Fibroblast of skin of left quadriceps (primary cell): ENCODE measurements around the gene PLEKHA6.
A peak's percentile ranks its signal among the peaks of the same experiment; 100 is the strongest.
"Not testable (repeated sequence)": the region's sequence is repeated elsewhere in the genome, so short reads cannot be mapped to it uniquely, and the experiment has no call there.

ENCODE experiments used
- DNase-seq, 2 experiments: peaks; one replicate each; pipeline ENCODE4 v3.0.0-alpha.2; 2013; ENCODE audit warnings: low read depth in 2 of 2

PLEKHA6 gene

GRCh38 chr1:204338360-204338759 lies 21.4 kb downstream of the PLEKHA6 start:
- no peak for DNase-seq

- DNase-seq: no peak
These were observed 22.1 kb downstream of the PLEKHA6 start for GRCh38 chr1:204337583-204337982.

- DNase-seq: no peak
These were observed 22.7 kb downstream of the PLEKHA6 start for GRCh38 chr1:204337036-204337429.

GRCh38 chr1:204336421-204337035 lies 23.2 kb downstream of the PLEKHA6 start:
- no peak for DNase-seq

GRCh38 chr1:204335533-204335932 lies 24.2 kb downstream of the PLEKHA6 start:
- DNase-seq: no peak

- no peak for DNase-seq
These were observed 24.6 kb downstream of the PLEKHA6 start for GRCh38 chr1:204335085-204335484.

- DNase-seq: no peak
These were observed 25.3 kb downstream of the PLEKHA6 start for GRCh38 chr1:204334455-204334854.

- no peak for DNase-seq
These were observed 26.3 kb downstream of the PLEKHA6 start for GRCh38 chr1:204333427-204333826.

- no peak for DNase-seq
These were observed 27.8 kb downstream of the PLEKHA6 start for GRCh38 chr1:204331847-204332487.

- no peak for DNase-seq
These were observed 28.5 kb downstream of the PLEKHA6 start for GRCh38 chr1:204331275-204331674.

GRCh38 chr1:204327870-204328269 lies 31.9 kb downstream of the PLEKHA6 start:
- not testable (repeated sequence) for DNase-seq

- DNase-seq: no peak
These were observed 32.4 kb downstream of the PLEKHA6 start for GRCh38 chr1:204327359-204327758.

- no peak for DNase-seq
These were observed 32.9 kb downstream of the PLEKHA6 start for GRCh38 chr1:204326771-204327300.

- DNase-seq: no peak
These were observed 33.8 kb downstream of the PLEKHA6 start for GRCh38 chr1:204325944-204326343.

- peak in 1 of 2 experiments; percentile 34 for DNase-seq
These were observed 35.8 kb downstream of the PLEKHA6 start for GRCh38 chr1:204323887-204324286.

GRCh38 chr1:204322339-204322868 lies 37.3 kb downstream of the PLEKHA6 start:
- no peak for DNase-seq

- DNase-seq: no peak
These were observed 38.1 kb downstream of the PLEKHA6 start for GRCh38 chr1:204321665-204322064.

- no peak for DNase-seq
These were observed 38.7 kb downstream of the PLEKHA6 start for GRCh38 chr1:204321051-204321450.

GRCh38 chr1:204320382-204320804 lies 39.3 kb downstream of the PLEKHA6 start:
- DNase-seq: peak in 1 of 2 experiments; percentile 42

- peak; percentile 61 to 63 for DNase-seq
These were observed 40.3 kb downstream of the PLEKHA6 start for GRCh38 chr1:204319462-204319861.

- no peak for DNase-seq
These were observed 40.7 kb downstream of the PLEKHA6 start for GRCh38 chr1:204319027-204319426.

- DNase-seq: no peak
These were observed 41.4 kb downstream of the PLEKHA6 start for GRCh38 chr1:204318324-204318723.

- no peak for DNase-seq
These were observed 42.6 kb downstream of the PLEKHA6 start for GRCh38 chr1:204317170-204317569.
